AG04450 (cell line): ENCODE data around the gene SNX32. TPM values are rescaled to one million over a fixed set of nuclear protein-coding genes. Genes with fewer than 3 reads are reported as not detected.

Source experiments
- CTCF ChIA-PET: fragments of 300-600, 350-600 bp; formaldehyde crosslinking; extraction: SDS; loops from one replicate; lab custom pipeline; 2022; ENCODE audit warnings: antibody characterized with exemption, inconsistent platforms; lab: Charles Lee
- POLR2A ChIA-PET: fragments of 350-600 bp; formaldehyde crosslinking; extraction: SDS; loops from one replicate; lab custom pipeline; 2021; ENCODE audit warnings: antibody characterized with exemption, inconsistent platforms; lab: Yijun Ruan, JAX
- DNase-seq: peaks from one replicate; pipeline ENCODE4 v3.0.0-alpha.2; 2011; ENCODE audit warnings: low read depth, low spot score
- H3K27ac ChIP-seq: one replicate; pipeline ENCODE4 v1.5.1; 2012; ENCODE audit warnings: low read depth, low read length, control low read depth
- H3K27me3 ChIP-seq: one replicate; pipeline ENCODE4 v1.6.0; 2012; ENCODE audit warnings: low read length; ENCODE audit not compliant: control insufficient read depth, insufficient read depth
- H3K4me3 ChIP-seq: 2 replicates; pipeline ENCODE4 v1.5.1; 2011; ENCODE audit warnings: mild to moderate bottlenecking, low read depth, low read length, control low read depth
- H3K9me3 ChIP-seq: 2 replicates; pipeline ENCODE4 v1.5.1; 2012; ENCODE audit warnings: low read length; ENCODE audit not compliant: control insufficient read depth, insufficient read depth
- polyA plus RNA-seq: library from polyadenylated mRNA; depleted of rRNA; stranded (reverse); fragments of >200 nt; gene quantifications from 2 replicates; pipeline ENCODE4 v1.2.3, GENCODE V29; 2011
- TF ChIP-seq, protein P1 (sequence below): IDR thresholded peaks from 2 replicates; pipeline ENCODE4 v1.5.1; 2011; ENCODE audit warnings: low read depth, low read length, control low read depth, inconsistent platforms

The SNX32 gene
- polyA plus RNA-seq, 1 experiment, result 0.30 TPM

DNA sequence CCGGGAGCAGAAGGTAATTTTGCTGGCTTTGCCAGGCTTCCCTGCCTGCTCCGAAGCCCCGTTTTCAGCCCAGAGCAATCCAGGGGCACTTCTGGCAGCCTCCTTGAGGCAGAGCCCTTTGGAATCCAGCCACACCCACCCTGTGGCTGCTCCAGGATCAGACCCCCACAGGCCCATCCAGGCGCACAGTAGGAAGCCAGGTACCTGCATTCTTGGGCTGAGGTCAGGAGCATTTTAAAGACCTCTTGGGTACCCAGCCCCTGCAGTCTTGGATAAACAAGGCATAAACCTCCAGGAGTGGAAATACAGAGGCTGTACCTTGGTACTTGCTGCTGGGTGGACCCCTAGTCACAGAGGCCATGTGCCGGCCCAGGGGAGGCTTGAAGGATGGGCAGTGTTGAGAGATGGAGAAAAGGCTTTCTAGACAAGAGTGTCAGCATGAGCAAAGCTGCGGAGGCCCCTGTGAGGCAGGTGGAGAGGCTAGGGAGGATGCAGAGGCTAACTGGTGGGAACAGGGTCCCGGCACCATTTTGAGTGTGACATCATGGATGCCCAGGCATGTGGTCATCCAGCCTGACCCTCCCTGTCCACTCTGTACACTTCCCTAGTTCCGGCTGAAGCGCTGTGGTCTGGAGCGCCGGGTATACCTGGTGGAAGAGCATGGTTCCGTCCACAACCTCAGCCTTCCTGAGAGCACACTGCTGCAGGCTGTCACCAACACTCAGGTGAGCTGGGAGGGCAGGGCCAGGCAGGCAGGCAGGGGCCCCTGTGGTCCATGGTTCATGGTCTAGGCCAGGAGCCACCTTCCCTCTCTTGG lies 30.3 kb downstream of the SNX32 start:
- no peaks in the 10 kb centered on the region for H3K27me3 ChIP-seq
- DNase-seq, result no peak
- ChIA-PET POLR2A (interaction anchor here (0.5 to 1.5 kb wide), 3 partner anchors 8 to 152 kb away, joined by 3 to 8 read pairs (median 4); partner anchors contain the start of gene FIBP), CTCF (no interaction called here)
- H3K9me3 ChIP-seq, result no peaks in the 10 kb centered on the region; the same call in 1 of the 2 replicates
- H3K4me3 ChIP-seq, result no peak overlapping the region
- TF ChIP-seq, protein P1, sequence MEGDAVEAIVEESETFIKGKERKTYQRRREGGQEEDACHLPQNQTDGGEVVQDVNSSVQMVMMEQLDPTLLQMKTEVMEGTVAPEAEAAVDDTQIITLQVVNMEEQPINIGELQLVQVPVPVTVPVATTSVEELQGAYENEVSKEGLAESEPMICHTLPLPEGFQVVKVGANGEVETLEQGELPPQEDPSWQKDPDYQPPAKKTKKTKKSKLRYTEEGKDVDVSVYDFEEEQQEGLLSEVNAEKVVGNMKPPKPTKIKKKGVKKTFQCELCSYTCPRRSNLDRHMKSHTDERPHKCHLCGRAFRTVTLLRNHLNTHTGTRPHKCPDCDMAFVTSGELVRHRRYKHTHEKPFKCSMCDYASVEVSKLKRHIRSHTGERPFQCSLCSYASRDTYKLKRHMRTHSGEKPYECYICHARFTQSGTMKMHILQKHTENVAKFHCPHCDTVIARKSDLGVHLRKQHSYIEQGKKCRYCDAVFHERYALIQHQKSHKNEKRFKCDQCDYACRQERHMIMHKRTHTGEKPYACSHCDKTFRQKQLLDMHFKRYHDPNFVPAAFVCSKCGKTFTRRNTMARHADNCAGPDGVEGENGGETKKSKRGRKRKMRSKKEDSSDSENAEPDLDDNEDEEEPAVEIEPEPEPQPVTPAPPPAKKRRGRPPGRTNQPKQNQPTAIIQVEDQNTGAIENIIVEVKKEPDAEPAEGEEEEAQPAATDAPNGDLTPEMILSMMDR, result no peak
- H3K27ac ChIP-seq, result no peak overlapping the region

DNA sequence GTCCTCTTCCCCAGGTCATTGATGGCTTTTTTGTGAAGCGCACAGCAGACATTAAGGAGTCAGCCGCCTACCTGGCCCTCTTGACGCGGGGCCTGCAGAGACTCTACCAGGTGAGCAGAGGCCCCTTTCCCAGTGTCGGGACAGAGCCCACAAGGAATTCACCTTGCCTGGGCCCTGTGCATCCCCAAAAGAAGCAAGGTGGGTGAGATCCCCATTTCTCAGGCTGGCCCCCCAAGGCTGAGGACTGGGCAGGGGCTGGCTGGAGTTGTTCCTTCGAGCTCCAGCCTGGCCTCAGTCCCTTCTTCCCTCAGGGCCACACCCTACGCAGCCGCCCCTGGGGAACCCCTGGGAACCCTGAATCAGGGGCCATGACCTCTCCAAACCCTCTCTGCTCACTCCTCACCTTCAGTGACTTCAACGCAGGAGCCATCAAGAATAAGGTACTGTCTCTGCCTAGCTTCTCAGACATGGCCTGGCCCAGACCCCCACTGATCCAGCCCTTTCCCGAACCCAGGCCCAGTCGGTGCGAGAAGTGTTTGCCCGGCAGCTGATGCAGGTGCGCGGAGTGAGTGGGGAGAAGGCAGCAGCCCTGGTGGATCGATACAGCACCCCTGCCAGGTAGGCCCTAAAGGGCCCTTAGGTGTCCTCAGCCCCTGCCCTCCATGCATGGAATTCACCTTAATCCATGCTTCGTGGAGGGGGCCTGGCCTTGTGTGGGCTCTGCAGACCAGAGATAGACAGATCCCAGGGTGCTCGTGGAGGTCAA lies 31.1 kb downstream of the SNX32 start:
- no peak for DNase-seq
- Histone ChIP-seq H3K27me3 (no peaks in the 10 kb centered on the region), H3K27ac (peak overlapping the region; percentile 31), H3K9me3 (no peaks in the 10 kb centered on the region; the same call in 1 of the 2 replicates), H3K4me3 (no peak overlapping the region)
- ChIA-PET CTCF (no interaction called here), POLR2A (interaction anchor here (0.5 kb wide), 1 partner anchor 23 kb away, joined by 4 read pairs; the partner anchor contains the start of gene FIBP)
- TF ChIP-seq, protein P1, result no peak

DNA sequence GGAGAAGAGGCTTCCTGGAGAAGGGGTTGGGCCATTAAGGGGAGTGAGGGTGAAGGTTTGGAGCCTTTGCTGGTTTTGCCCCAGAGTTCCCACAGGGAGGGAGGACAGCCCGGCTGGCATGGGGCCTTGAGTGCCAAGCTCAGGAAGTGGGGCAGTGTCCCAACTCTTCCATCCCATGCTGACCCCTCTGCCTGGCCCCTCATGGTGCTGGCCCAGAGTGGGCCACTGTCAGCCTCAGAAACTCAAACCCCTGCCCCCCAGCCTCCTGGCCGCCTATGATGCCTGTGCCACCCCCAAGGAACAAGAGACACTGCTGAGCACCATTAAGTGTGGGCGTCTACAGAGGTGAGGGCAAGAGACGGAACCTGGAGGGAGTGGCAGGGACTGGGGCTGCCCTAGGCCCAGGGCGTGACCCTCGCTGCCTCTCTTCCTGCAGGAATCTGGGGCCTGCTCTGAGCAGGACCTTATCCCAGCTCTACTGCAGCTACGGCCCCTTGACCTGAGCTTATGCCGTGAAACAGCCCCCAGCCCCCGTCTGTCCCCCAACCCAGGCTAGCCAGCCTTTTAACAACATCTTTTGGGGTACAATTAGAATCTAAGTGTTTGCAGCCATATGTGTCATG lies 31.9 kb downstream of the SNX32 start:
- CTCF ChIA-PET, result interaction anchor here (0.7 to 1.7 kb wide), 2 partner anchors 13 to 19 kb away, joined by 3 to 5 read pairs; no protein-coding TSS in a partner anchor
- TF ChIP-seq, protein P1, result no peak
- no peak for DNase-seq
- H3K4me3 ChIP-seq, result no peak overlapping the region
- H3K27ac ChIP-seq, result peak overlapping the region; percentile 21
- H3K27me3 ChIP-seq, result no peaks in the 10 kb centered on the region
- no peaks in the 10 kb centered on the region; the same call in 1 of the 2 replicates for H3K9me3 ChIP-seq
- POLR2A ChIA-PET, result no interaction called here

DNA sequence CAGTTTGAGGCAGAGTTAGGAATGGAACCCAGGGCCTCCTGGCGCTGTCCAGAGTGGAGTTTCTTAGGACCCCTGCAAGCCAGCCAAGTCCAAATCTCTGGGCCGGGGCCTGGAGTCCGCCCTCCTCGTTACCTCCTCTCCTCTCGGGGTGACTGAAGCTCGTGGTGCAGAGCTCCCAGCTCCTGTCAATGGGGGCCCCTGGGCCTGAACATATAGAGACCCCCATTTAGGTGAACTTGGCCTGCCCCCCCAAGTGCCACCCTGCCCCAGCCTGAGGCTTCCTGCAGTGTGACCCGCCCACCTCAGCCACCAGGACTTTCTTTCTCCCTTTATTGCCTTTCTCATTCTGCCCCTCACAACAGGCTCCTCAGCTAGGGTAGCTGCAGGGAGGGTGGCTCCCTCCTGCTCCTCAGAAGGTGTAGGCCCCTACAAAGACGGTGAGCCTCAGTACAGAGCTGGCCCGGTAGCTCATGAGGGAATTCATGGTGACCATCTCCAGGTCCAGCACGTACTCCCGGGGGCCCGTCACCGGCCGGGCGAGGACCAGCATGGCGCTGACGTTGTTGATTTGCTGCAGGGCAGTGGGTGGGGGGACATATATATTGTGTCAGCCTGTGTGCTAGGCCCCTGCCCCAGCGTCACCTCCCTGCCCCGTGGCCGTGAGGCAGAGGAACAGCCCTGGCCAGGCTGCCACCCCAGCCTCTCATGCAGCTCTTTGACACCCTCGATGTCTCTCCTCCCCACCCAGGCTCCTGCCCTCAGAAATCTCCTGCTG lies 32.9 kb downstream of the SNX32 start:
- no peak for DNase-seq
- POLR2A ChIA-PET, result interaction anchor here (0.6 to 4.2 kb wide), 4 partner anchors 7 to 155 kb away, joined by 3 to 26 read pairs (median 6); partner anchors contain the start of genes KAT5 and MUS81
- CTCF ChIA-PET, result interaction anchor here (0.5 to 4.2 kb wide), 4 partner anchors 14 to 659 kb away, joined by 3 to 20 read pairs (median 6); partner anchors contain the start of gene FIBP
- Histone ChIP-seq H3K27ac (peak overlapping the region; percentile 58), H3K27me3 (no peaks in the 10 kb centered on the region), H3K9me3 (no peaks in the 10 kb centered on the region; the same call in 1 of the 2 replicates), H3K4me3 (no peak overlapping the region)
- TF ChIP-seq, protein P1, result no peak
